Memory B cell (primary cell): ENCODE data around the gene RASSF5.

Experiments
- ATAC-seq: fragments of 150-1000 bp; cut with Tn5 transposase; 2 replicates; pipeline ENCODE4 v1.10.0; 2021; ENCODE audit warnings: low read depth, mild to moderate bottlenecking, moderate library complexity
- DNase-seq, 2 donors: peaks; one replicate each; pipeline ENCODE4 v3.0.0; 2022; ENCODE audit warnings: low spot score in 2 of 2
- H3K27ac Mint-ChIP-seq: one replicate; pipeline ENCODE4 v1.8.0; 2022; ENCODE audit warnings: mild to moderate bottlenecking, moderate library complexity, mixed read lengths
- H3K27me3 Mint-ChIP-seq: one replicate; pipeline ENCODE4 v1.8.0; 2022; ENCODE audit warnings: mixed read lengths
- H3K36me3 Mint-ChIP-seq: one replicate; pipeline ENCODE4 v1.8.0; 2022; ENCODE audit warnings: mild to moderate bottlenecking, mixed read lengths
- H3K4me1 Mint-ChIP-seq: one replicate; pipeline ENCODE4 v1.8.0; 2022; ENCODE audit warnings: mixed read lengths
- H3K4me3 Mint-ChIP-seq: one replicate; pipeline ENCODE4 v1.8.0; 2022; ENCODE audit warnings: mild to moderate bottlenecking, moderate library complexity, mixed read lengths
- H3K9me3 Mint-ChIP-seq: one replicate; pipeline ENCODE4 v1.8.0; 2022; ENCODE audit warnings: mixed read lengths

RASSF5 gene

DNA sequence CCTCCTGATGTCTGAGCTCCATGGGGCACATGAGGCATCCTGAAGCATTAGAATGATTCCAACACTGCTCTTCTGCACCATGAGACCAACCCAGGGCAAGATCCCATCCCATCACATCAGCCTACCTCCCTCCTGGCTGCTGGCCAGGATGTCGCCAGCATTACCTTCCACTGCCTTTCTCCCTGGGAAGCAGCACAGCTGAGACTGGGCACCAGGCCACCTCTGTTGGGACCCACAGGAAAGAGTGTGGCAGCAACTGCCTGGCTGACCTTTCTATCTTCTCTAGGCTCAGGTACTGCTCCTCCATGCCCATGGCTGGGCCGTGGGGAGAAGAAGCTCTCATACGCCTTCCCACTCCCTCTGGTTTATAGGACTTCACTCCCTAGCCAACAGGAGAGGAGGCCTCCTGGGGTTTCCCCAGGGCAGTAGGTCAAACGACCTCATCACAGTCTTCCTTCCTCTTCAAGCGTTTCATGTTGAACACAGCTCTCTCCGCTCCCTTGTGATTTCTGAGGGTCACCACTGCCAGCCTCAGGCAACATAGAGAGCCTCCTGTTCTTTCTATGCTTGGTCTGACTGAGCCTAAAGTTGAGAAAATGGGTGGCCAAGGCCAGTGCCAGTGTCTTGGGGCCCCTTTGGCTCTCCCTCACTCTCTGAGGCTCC is 11.1 kb upstream of the RASSF5 start:
- H3K27ac Mint-ChIP-seq, result peak overlapping the region; percentile 91
- H3K4me1 Mint-ChIP-seq, result peaks cover 31% of the 10 kb centered on the region
- peaks cover 14% of the 10 kb centered on the region for H3K36me3 Mint-ChIP-seq
- H3K27me3 Mint-ChIP-seq, result no peaks in the 10 kb centered on the region
- peak overlapping the region; percentile 32 for H3K4me3 Mint-ChIP-seq
- DNase-seq (no peak), ATAC-seq (peak; percentile 55)
- H3K9me3 Mint-ChIP-seq, result no peaks in the 10 kb centered on the region

DNA sequence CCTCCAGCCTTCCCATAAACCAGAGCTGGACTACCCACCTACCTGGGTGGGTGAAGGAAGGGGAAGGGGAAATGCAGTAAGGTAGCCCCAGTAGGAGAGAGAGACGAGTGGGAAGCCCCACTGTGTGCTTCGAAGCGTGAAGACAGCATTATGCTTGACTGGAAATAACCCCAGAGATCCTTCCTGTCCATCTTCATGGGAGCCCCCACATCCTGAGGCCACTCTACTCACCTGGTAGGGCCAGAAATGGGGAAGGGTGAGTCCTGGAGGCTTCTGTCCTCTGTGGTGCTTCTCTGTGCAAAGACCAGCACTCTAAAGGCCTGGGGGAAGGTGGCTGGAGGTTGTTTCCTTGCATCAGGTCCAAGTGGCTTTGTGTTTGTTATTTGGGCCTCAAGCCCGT is 10.0 kb upstream of the RASSF5 start:
- H3K9me3 Mint-ChIP-seq, result no peaks in the 10 kb centered on the region
- H3K4me3 Mint-ChIP-seq, result peak overlapping the region; percentile 43
- peaks cover 8% of the 10 kb centered on the region for H3K36me3 Mint-ChIP-seq
- peak overlapping the region; percentile 91 for H3K27ac Mint-ChIP-seq
- peaks cover 31% of the 10 kb centered on the region for H3K4me1 Mint-ChIP-seq
- no peaks in the 10 kb centered on the region for H3K27me3 Mint-ChIP-seq
- DNase-seq (no peak), ATAC-seq (peak; percentile 83)

DNA sequence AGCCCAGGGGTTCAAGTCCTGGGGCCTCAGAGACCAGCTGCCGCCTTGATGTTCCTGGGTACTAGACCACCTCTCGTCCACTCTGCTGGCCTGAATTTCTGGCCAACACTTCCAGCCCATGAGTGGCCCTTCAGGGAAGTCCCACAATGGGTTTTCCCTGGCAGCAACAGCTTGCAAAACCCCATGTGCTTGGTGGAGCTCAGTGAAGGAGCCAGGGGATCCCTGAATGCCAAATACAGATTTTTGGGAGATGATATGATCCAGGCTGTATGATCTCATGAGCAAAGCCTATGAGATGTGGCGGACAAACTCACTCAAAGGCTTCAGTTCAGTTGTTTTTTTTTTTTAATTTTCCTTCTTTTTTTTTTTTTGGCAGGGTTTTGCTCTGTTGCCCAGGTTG is 9.6 kb upstream of the RASSF5 start:
- ATAC-seq (no peak), DNase-seq (no peak)
- Mint-ChIP-seq H3K4me3 (no peak overlapping the region), H3K27ac (peak overlapping the region; percentile 60), H3K27me3 (no peaks in the 10 kb centered on the region), H3K4me1 (peaks cover 31% of the 10 kb centered on the region), H3K36me3 (peaks cover 4% of the 10 kb centered on the region), H3K9me3 (no peaks in the 10 kb centered on the region)

DNA sequence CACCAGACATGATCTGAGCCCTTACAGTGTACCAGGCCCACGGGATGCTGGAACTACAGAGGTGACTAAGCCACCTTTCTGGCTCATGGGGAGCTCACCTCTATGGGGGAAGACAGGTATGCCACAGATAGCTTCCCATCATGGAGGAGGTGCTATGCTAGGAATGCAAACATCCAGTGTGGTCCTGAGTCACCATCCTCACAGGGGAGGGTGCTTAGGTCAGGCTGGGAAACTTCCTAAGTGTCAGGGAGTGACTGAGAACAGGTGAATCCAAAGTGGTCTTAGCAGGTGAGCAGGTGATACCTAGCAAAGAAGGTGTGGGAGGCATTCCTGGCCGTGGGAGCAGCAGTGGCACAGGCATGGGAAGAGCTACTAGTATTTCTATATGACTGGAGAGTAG is 8.6 kb upstream of the RASSF5 start:
- Mint-ChIP-seq H3K4me1 (peaks cover 31% of the 10 kb centered on the region), H3K36me3 (peaks cover 4% of the 10 kb centered on the region), H3K4me3 (no peak overlapping the region), H3K27ac (no peak overlapping the region), H3K27me3 (no peaks in the 10 kb centered on the region), H3K9me3 (no peaks in the 10 kb centered on the region)
- DNase-seq, result no peak
- ATAC-seq, result no peak

DNA sequence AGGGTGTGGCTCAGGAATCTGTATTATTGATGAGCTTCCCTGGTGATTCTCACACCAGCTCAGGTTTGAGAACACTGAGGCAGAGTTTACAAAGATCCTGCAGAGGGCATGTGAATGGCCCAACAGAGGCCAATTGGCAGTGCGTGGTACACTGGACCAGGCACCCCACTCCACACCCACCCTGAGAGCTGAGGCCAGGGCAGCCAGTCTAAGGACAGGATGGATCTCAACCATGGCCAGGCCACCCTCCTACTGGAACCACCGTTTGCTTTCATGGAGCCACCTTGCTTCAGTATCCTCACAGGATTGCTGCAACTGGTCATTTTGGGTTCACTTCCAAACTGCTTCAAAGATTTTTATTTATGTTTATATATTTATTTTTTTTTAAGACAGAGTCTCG is 7.3 kb upstream of the RASSF5 start:
- Mint-ChIP-seq H3K4me1 (peaks cover 31% of the 10 kb centered on the region), H3K27me3 (no peaks in the 10 kb centered on the region), H3K36me3 (peaks cover 4% of the 10 kb centered on the region), H3K27ac (no peak overlapping the region), H3K9me3 (no peaks in the 10 kb centered on the region), H3K4me3 (no peak overlapping the region)
- ATAC-seq, result no peak
- DNase-seq, result no peak

DNA sequence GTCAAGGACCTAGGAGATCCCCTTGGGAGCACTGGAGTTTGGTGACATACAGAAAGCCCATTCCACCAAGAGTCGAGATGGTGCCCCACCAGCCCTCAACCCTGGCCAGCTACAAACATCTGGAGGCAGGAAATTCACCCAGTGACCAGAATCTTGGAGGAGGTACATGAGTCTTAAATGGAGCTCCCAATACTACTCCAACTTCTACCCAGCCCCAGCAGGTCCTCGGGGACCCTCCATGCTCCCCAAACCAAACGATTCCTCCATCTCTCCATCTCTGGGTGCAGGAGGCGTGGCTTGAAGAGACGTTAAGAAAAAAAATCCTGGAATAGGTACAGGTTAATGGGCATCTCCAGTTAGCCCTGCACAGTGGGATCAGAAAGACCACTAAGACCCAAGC is 5.5 kb upstream of the RASSF5 start:
- Mint-ChIP-seq H3K4me1 (peaks cover 19% of the 10 kb centered on the region), H3K4me3 (no peak overlapping the region), H3K27me3 (no peaks in the 10 kb centered on the region), H3K27ac (no peak overlapping the region), H3K9me3 (no peaks in the 10 kb centered on the region), H3K36me3 (peaks cover 4% of the 10 kb centered on the region)
- ATAC-seq (no peak), DNase-seq (no peak)

DNA sequence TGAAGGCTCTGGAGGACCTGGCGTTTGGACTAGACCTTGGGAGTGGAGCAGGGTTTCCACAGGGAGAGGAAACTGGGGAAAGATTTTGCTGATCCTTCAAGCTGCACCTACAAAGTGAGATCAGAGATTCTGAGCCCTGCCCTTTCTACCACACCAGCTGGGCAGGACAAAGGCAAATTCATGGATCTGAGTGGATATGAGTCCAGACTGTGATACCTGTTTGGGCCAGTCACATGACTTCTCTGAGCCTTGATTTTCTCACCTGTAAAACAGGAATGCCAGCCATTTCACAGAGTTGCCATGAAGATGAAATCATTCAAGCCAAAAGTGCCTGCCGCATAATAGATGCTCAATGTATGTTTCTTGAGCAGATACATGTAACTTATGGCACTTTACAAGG is 4.9 kb upstream of the RASSF5 start:
- H3K4me1 Mint-ChIP-seq, result peaks cover 14% of the 10 kb centered on the region
- DNase-seq, result no peak
- H3K36me3 Mint-ChIP-seq, result peaks cover 4% of the 10 kb centered on the region
- no peaks in the 10 kb centered on the region for H3K27me3 Mint-ChIP-seq
- H3K4me3 Mint-ChIP-seq, result no peak overlapping the region
- no peak for ATAC-seq
- no peaks in the 10 kb centered on the region for H3K9me3 Mint-ChIP-seq
- H3K27ac Mint-ChIP-seq, result no peak overlapping the region

DNA sequence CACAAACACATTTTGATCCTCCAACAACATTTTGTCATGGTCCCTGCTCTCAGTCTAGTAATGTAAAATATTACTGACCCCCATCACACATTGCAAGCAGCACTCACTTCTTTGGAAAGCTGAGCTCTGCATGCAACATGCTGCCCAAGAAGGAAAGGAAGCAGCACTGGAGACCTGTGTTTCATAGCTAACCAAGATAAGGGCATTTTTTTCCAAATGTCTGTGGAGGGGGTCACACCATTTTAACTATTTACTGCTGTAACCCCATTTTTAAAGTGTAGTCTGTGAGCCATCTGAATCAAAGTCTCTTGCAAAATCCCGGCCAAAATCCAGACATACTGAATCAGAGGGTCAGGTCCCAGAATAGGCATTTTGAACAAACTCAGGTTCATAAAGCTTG is 4.5 kb upstream of the RASSF5 start:
- Mint-ChIP-seq H3K27me3 (no peaks in the 10 kb centered on the region), H3K4me1 (peaks cover 12% of the 10 kb centered on the region), H3K9me3 (no peaks in the 10 kb centered on the region), H3K4me3 (no peak overlapping the region), H3K27ac (no peak overlapping the region), H3K36me3 (peaks cover 4% of the 10 kb centered on the region)
- DNase-seq, result no peak
- no peak for ATAC-seq

DNA sequence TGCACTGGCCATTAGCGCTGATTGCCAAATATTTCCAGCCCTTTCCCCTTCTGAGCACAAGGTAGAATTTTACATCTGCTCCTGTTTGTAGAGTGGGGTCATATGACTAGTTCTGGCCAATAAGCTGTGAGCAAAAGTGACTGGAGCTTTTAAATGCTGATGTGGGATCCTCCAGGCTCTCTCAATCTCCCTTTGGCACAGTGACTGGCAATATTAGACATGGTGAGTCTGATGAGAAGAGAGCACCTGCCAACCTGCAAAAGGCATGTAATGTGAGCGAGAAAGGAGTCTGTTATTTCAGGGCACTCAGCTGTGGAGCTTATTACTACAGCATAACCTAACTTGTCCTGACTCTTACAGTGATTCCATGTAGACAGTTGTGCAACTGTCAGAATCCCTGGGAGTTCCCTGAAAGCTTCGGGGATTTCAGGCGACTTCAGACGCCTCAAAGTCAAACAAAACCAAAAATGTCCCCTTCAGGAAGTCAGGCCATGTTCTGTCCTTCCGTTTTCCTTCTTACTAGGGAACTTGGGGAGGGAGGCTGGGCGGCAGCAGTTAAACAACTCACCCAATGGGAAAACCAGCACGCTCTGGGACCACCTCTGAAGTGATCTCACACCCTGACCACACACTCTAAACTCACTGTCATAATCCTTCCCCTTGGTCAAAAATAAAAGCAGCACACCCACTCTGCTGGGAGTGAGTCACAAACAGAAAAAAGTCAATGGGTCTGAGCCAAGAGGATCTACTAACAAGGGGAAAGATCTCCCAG is 3.6 kb upstream of the RASSF5 start:
- DNase-seq, result no peak
- ATAC-seq, result no peak
- Mint-ChIP-seq H3K27me3 (peaks cover 4% of the 10 kb centered on the region), H3K36me3 (peaks cover 2% of the 10 kb centered on the region), H3K9me3 (no peaks in the 10 kb centered on the region), H3K27ac (no peak overlapping the region), H3K4me3 (no peak overlapping the region), H3K4me1 (peaks cover 11% of the 10 kb centered on the region)

DNA sequence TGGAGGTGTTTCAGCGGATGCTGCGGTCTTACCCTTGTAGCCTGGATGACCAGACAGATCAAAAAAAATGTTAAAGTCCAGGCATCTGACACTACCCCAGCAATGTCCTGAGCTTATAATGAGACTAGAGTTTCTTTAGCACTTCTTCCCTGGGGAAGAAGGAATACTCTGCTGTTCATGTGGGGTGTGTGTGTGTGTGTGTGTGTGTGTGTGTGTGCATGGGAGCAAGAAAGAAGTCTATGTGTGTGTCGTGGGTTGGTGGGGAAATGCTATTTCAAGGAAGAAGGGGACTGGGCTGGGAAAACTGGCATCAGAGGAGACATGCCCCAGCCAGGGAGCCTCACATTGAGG is 3.0 kb upstream of the RASSF5 start:
- Mint-ChIP-seq H3K9me3 (no peaks in the 10 kb centered on the region), H3K36me3 (no peaks in the 10 kb centered on the region), H3K27ac (no peak overlapping the region), H3K4me1 (peaks cover 11% of the 10 kb centered on the region), H3K4me3 (no peak overlapping the region), H3K27me3 (peaks cover 10% of the 10 kb centered on the region)
- no peak for DNase-seq
- no peak for ATAC-seq

DNA sequence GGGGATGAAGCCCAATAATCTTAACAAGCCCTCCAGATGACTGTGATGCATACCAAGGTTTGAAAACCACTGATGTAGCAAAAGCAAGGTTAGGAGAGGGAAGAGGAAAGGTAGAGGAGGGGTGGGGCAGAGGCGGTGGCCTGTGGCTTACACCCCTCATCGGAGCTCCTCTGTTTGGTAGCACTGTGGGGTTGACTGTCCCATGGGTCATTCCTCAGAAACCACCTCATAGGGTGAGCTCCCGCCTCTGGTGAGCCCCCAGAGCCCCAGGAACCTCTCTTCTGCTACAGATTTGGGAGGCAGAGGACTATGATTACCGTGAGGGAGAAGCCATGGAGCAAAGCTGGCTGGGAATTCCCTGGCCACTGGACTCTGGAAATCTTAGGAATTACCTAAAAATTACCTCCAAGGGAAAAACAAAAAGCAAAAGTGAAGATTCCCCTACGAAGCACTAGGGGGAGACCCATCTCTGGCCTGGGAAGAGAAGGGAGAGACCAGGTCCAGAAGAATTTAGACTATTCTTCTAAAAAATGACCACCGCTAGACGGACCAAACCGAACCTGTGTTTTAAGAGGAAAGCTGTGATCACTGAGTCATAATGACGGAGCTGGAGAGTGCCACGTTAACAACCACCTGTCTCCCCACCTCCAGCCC is 1.5 kb upstream of the RASSF5 start:
- no peak for DNase-seq
- no peak for ATAC-seq
- Mint-ChIP-seq H3K27me3 (peaks cover 13% of the 10 kb centered on the region), H3K4me1 (peaks cover 11% of the 10 kb centered on the region), H3K9me3 (no peaks in the 10 kb centered on the region), H3K27ac (no peak overlapping the region), H3K36me3 (no peaks in the 10 kb centered on the region), H3K4me3 (peak overlapping the region; percentile 81)

DNA sequence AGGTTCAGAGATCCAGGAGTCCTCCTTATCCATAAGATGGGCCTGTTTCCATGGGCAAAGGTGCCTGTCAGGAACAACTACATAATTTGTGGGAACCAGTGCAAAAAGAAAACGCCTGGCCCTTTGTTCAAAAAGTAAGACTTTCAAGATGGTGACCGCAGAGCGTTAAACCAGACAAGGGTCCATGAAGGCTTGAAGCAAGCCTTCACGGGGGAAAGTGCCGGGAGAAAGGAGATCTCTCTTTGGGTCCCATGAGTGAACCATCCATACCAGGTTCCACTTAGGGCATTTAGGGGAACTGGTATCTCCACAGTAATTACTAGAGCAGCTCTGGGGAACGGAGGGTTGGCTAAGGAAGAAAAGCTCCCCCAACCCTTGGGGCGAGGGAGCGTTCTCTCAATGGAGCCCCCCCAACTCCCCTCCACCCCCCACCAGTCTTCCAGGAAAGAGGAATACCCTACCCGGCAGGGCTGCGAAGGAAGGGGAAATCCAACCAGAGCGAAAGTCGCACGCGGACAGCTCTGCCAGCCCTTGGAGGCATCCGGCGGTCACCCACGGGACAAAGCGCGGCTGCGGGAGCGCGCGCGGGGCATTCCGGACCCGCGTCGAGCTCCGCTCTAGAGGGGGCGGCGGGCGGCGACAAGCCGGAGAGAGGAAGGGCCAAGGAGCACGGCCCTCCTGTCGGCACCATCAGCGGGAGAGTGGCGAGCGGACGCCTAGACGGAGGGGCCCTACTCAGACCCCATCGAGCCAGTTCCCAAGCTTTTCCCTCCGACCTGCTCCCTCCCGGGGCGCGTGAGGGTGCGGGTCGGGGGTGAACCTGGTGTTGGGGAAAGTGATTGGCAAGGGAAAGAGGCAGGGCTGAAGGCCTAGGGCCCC is 687 bp upstream of the RASSF5 start:
- H3K27ac Mint-ChIP-seq, result peak overlapping the region; percentile 70
- no peak for DNase-seq

DNA sequence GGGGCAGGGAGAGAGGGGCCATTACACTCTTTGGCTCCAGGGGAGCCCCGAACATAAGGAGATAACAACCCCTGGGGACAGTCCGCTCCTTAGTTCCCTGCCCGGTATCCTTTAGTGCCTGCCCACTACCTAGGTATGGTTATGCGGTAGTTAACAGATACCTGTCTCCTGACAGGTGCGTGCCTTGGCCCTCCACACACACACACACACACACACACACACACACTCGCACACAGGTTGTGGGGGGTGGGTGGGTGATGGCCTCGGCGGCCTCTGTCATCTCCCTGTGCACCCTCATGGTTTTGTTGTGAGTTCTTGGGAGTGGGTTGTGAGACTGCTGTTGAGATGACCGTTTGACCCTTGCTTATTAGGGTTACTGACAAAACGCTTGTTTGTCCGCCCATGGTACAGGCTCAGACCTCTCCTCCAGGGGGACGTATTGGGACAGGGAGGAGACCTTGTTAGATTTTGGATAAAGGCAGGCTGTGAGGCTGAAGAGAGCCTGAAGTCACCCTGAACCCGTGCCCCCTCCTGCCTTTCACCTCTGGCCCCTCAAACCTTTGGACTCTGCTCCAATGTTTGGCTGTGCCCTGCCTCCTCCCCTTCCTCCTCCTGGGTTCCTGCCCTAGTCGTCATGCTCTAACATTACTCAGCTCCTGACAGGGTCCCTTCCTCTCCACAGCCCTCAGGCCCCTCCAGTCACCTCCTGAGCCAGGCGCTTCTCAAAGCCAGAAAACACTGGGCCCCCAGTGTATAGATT is 979 bp downstream of the RASSF5 start:
- Mint-ChIP-seq H3K9me3 (no peaks in the 10 kb centered on the region), H3K36me3 (no peaks in the 10 kb centered on the region), H3K27ac (no peak overlapping the region), H3K27me3 (peaks cover 15% of the 10 kb centered on the region), H3K4me3 (peak overlapping the region; percentile 73), H3K4me1 (peaks cover 11% of the 10 kb centered on the region)
- ATAC-seq (no peak), DNase-seq (no peak)

More for the DNA sequence above, 687 bp upstream of the RASSF5 start:
- H3K4me3 Mint-ChIP-seq, result peak overlapping the region; percentile 81
- H3K4me1 Mint-ChIP-seq, result peaks cover 11% of the 10 kb centered on the region
- H3K27me3 Mint-ChIP-seq, result peaks cover 15% of the 10 kb centered on the region
- no peaks in the 10 kb centered on the region for H3K36me3 Mint-ChIP-seq
- H3K9me3 Mint-ChIP-seq, result no peaks in the 10 kb centered on the region
- ATAC-seq, result peak; percentile 54
